OCI-LY1 (cell line): ENCODE measurements around the gene ZKSCAN8.

Experiments
- H2AFZ ChIP-seq: fragments of 200-600 bp; sonication (generic), shearing (Covaris generic); 2 replicates; pipeline ENCODE4 v1.6.0; 2014; ENCODE audit warnings: antibody characterized with exemption, mild to moderate bottlenecking, low read length
- H3F3A ChIP-seq: fragments of 200-600 bp; sonication (generic), shearing (Covaris generic); 2 replicates; pipeline ENCODE4 v1.6.0; 2014; ENCODE audit warnings: mild to moderate bottlenecking, antibody characterized with exemption, low read length, moderate library complexity; ENCODE audit not compliant: insufficient read depth
- H3K27ac ChIP-seq: fragments of 200-600 bp; sonication (generic); 2 replicates; pipeline ENCODE4 v1.5.1; 2014; ENCODE audit warnings: low read length, mixed run types, mild to moderate bottlenecking, low read depth; ENCODE audit not compliant: poor library complexity, severe bottlenecking
- H3K27me3 ChIP-seq: fragments of 200-600 bp; sonication (generic); 2 replicates; pipeline ENCODE4 v1.6.0; 2014; ENCODE audit warnings: antibody characterized with exemption, mild to moderate bottlenecking, low read length, moderate library complexity; ENCODE audit not compliant: insufficient read depth
- H3K36me3 ChIP-seq: fragments of 200-600 bp; sonication (generic); 2 replicates; pipeline ENCODE4 v1.6.1; 2014; ENCODE audit warnings: mild to moderate bottlenecking, antibody characterized with exemption, low read length, moderate library complexity, mixed read lengths; ENCODE audit not compliant: insufficient read depth
- H3K4me1 ChIP-seq: fragments of 200-600 bp; sonication (generic); 2 replicates; pipeline ENCODE4 v1.5.1; 2014; ENCODE audit warnings: mild to moderate bottlenecking, low read length, moderate library complexity; ENCODE audit not compliant: insufficient read depth, severe bottlenecking
- H3K4me2 ChIP-seq: fragments of 200-600 bp; sonication (generic), shearing (Covaris generic); 2 replicates; pipeline ENCODE4 v1.6.1; 2014; ENCODE audit warnings: low read length
- H3K4me3 ChIP-seq: fragments of 200-600 bp; sonication (generic); 2 replicates; pipeline ENCODE4 v1.5.1; 2014; ENCODE audit warnings: low read length, low read depth, mild to moderate bottlenecking, mixed read lengths; ENCODE audit not compliant: poor library complexity, severe bottlenecking
- H3K79me2 ChIP-seq: fragments of 200-600 bp; shearing (Covaris generic); 2 replicates; pipeline ENCODE4 v1.6.1; 2016; ENCODE audit warnings: mixed run types, low read length, mixed read lengths; ENCODE audit not compliant: insufficient read depth
- H3K9ac ChIP-seq: fragments of 200-600 bp; sonication (generic), shearing (Covaris generic); 2 replicates; pipeline ENCODE4 v1.6.1; 2014; ENCODE audit warnings: mild to moderate bottlenecking, low read length, mixed read lengths
- H3K9me2 ChIP-seq: fragments of 200-600 bp; sonication (generic), shearing (Covaris generic); 2 replicates; pipeline ENCODE4 v1.6.1; 2014; ENCODE audit warnings: low read depth, mild to moderate bottlenecking, low read length, mixed read lengths
- H3K9me3 ChIP-seq: fragments of 200-600 bp; shearing (Covaris generic); 2 replicates; pipeline ENCODE4 v1.6.1; 2014; ENCODE audit warnings: low read length, mixed read lengths
- H4K20me1 ChIP-seq: fragments of 200-600 bp; sonication (generic), shearing (Covaris generic); 2 replicates; pipeline ENCODE4 v1.6.0; 2016; ENCODE audit warnings: mild to moderate bottlenecking, low read length; ENCODE audit not compliant: insufficient read depth
- EZH2 ChIP-seq: fragments of 200-600 bp; sonication (generic), shearing (Covaris generic); IDR thresholded peaks from 2 replicates; pipeline ENCODE4 v1.8.0; 2017; ENCODE audit warnings: borderline replicate concordance, mixed run types, mild to moderate bottlenecking, antibody characterized with exemption, low read length, moderate library complexity, mixed read lengths
- TF ChIP-seq, protein P1 (sequence below): fragments of 200-600 bp; sonication (generic), shearing (Covaris generic); IDR thresholded peaks from 2 replicates; pipeline ENCODE4 v1.5.1; 2017; ENCODE audit warnings: mild to moderate bottlenecking, antibody characterized with exemption, low read length, moderate library complexity, mixed read lengths

ZKSCAN8 gene

GRCh38 chr6:28200020-28200419 is 58.3 kb downstream of the ZKSCAN8 start:
- Histone ChIP-seq H3K79me2 (no peaks in the 10 kb centered on the region), H3K36me3 (no peaks in the 10 kb centered on the region), H2AFZ (no peak overlapping the region), H4K20me1 (no peaks in the 10 kb centered on the region), H3K9ac (no peak overlapping the region), H3F3A (no peaks in the 10 kb centered on the region), H3K9me3 (peaks cover 7% of the 10 kb centered on the region), H3K9me2 (no peaks in the 10 kb centered on the region), H3K4me3 (no peak overlapping the region), H3K27ac (no peak overlapping the region), H3K4me2 (no peak overlapping the region), H3K27me3 (no peaks in the 10 kb centered on the region), H3K4me1 (no peaks in the 10 kb centered on the region)
- TF ChIP-seq, protein P1, sequence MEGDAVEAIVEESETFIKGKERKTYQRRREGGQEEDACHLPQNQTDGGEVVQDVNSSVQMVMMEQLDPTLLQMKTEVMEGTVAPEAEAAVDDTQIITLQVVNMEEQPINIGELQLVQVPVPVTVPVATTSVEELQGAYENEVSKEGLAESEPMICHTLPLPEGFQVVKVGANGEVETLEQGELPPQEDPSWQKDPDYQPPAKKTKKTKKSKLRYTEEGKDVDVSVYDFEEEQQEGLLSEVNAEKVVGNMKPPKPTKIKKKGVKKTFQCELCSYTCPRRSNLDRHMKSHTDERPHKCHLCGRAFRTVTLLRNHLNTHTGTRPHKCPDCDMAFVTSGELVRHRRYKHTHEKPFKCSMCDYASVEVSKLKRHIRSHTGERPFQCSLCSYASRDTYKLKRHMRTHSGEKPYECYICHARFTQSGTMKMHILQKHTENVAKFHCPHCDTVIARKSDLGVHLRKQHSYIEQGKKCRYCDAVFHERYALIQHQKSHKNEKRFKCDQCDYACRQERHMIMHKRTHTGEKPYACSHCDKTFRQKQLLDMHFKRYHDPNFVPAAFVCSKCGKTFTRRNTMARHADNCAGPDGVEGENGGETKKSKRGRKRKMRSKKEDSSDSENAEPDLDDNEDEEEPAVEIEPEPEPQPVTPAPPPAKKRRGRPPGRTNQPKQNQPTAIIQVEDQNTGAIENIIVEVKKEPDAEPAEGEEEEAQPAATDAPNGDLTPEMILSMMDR: no peak
- no peak for TF ChIP-seq EZH2

DNA sequence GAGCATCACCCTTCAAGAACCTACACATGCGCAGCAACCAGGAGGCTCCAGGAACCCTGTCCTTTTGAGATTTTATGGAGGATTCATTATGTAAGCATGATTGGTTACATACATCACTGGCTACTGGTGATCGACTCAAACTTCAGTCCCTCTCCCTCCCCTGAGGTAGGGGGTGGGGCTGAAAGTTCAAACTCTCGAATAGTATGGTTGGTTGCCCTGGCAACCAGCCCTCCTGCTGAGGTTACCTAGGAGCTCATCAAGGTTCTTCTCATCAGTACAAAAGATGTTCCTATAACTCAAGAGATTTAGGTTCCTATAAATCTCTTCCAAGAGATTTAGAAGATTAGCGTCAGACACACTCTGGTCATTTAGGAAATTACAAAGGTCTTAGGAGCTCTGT is 61.5 kb downstream of the ZKSCAN8 start:
- no peak overlapping the region for H3K27ac ChIP-seq
- no peaks in the 10 kb centered on the region for H3F3A ChIP-seq
- H3K9ac ChIP-seq: no peak overlapping the region
- no peak overlapping the region for H2AFZ ChIP-seq
- H3K4me3 ChIP-seq: no peak overlapping the region
- H4K20me1 ChIP-seq: no peaks in the 10 kb centered on the region
- TF ChIP-seq, protein P1: no peak
- no peak for TF ChIP-seq EZH2
- H3K36me3 ChIP-seq: no peaks in the 10 kb centered on the region; the same call in 1 of the 2 replicates
- H3K9me2 ChIP-seq: no peaks in the 10 kb centered on the region
- H3K4me2 ChIP-seq: no peak overlapping the region
- peaks cover 7% of the 10 kb centered on the region for H3K9me3 ChIP-seq
- peaks cover 9% of the 10 kb centered on the region; the same call in 1 of the 2 replicates for H3K27me3 ChIP-seq
- H3K79me2 ChIP-seq: no peaks in the 10 kb centered on the region
- H3K4me1 ChIP-seq: no peaks in the 10 kb centered on the region

DNA sequence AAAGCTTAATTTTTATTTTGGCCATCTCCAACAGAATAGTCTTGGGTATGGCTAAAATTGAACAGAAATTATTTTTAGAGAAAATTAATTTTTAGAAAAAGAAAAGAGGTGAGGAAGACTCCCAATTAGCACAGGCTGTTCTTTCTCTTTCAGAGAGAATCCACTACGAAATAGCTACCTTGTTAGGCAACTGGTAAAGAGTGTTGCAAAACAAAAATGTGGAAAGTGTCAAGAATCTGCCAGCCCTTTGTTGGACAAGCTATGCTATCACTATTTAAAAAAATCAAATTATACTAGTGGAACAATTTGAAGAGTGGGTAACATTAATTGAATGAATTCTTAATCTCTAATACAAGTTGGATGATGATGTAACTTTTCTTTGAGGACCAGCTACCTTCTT is 64.2 kb downstream of the ZKSCAN8 start:
- Histone ChIP-seq H3K27ac (no peak overlapping the region), H3K4me2 (no peak overlapping the region), H3K36me3 (no peaks in the 10 kb centered on the region; the same call in 1 of the 2 replicates), H4K20me1 (no peaks in the 10 kb centered on the region), H3K9ac (no peak overlapping the region), H2AFZ (no peak overlapping the region), H3K79me2 (no peaks in the 10 kb centered on the region), H3K27me3 (peaks cover 11% of the 10 kb centered on the region; the same call in 1 of the 2 replicates), H3K4me1 (no peaks in the 10 kb centered on the region), H3K4me3 (no peak overlapping the region), H3K9me2 (no peaks in the 10 kb centered on the region), H3F3A (no peaks in the 10 kb centered on the region), H3K9me3 (no peaks in the 10 kb centered on the region)
- no peak for TF ChIP-seq EZH2
- TF ChIP-seq, protein P1: no peak
